OCI-LY3 (cell line): ENCODE data around the gene SFT2D2.

Source experiments
- EZH2phosphoT487 ChIP-seq: fragments of 200-600 bp; shearing (Covaris generic); IDR thresholded peaks from 2 replicates; pipeline ENCODE4 v1.6.1; 2018; ENCODE audit warnings: antibody characterized with exemption, mixed run types, low read depth
- TF ChIP-seq, protein P1 (sequence below): fragments of 200-600, 300-600 bp; sonication (generic); IDR thresholded peaks from 2 replicates; pipeline ENCODE4 v1.5.1; 2014; ENCODE audit warnings: antibody characterized with exemption, low read length, low read depth

DNA sequence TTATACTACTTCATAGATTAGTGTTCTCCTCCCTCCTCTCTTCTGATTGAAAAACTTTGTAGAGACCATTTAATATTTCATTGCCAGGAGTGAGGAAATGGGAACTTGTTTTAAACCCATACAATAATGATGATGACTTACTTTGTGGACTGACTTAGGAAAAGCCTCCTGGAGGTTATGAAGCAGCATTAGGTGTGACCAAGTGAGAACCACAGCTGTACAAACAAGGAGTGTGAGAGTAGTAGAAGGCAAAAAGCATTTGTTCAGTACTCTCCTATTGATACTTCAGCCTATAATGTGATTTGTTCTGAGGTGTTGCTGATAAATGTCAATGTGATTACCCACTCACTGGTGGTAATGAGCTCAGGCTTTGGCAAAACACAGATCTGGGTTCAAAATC lies 38.6 kb upstream of the SFT2D2 start:
- TF ChIP-seq, protein P1, sequence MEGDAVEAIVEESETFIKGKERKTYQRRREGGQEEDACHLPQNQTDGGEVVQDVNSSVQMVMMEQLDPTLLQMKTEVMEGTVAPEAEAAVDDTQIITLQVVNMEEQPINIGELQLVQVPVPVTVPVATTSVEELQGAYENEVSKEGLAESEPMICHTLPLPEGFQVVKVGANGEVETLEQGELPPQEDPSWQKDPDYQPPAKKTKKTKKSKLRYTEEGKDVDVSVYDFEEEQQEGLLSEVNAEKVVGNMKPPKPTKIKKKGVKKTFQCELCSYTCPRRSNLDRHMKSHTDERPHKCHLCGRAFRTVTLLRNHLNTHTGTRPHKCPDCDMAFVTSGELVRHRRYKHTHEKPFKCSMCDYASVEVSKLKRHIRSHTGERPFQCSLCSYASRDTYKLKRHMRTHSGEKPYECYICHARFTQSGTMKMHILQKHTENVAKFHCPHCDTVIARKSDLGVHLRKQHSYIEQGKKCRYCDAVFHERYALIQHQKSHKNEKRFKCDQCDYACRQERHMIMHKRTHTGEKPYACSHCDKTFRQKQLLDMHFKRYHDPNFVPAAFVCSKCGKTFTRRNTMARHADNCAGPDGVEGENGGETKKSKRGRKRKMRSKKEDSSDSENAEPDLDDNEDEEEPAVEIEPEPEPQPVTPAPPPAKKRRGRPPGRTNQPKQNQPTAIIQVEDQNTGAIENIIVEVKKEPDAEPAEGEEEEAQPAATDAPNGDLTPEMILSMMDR: no peak
- TF ChIP-seq EZH2phosphoT487: no peak
